ENCODE data around the gene NWD2. TPM values are rescaled to one million over a fixed set of nuclear protein-coding genes. Genes with fewer than 3 reads are reported as not detected.
A peak's percentile ranks its signal among the peaks of the same experiment; 100 is the strongest.

Gene NWD2
- total RNA-seq, 1 donor from 2014 or later, result not detected

DNA sequence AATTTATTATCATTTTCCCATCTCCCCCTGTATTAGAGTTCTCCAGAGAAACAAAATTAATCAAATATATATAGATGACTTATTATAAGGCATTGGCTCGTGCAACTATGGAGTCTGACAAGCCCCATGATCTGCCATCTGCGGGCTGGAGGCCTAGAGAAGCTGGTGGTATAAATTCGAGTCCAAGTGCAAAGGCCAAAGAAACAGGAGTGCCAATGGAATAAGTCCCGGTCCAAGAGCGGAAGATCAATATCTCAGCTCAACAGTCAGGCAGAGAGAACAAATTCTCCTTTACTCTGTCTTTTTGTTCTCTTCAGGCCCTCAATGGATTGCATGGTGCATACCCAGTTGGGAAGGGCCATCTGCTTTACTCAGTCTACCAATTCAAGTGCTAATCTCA is 178.8 kb downstream of the NWD2 start:
- TF ChIP-seq, protein P1, sequence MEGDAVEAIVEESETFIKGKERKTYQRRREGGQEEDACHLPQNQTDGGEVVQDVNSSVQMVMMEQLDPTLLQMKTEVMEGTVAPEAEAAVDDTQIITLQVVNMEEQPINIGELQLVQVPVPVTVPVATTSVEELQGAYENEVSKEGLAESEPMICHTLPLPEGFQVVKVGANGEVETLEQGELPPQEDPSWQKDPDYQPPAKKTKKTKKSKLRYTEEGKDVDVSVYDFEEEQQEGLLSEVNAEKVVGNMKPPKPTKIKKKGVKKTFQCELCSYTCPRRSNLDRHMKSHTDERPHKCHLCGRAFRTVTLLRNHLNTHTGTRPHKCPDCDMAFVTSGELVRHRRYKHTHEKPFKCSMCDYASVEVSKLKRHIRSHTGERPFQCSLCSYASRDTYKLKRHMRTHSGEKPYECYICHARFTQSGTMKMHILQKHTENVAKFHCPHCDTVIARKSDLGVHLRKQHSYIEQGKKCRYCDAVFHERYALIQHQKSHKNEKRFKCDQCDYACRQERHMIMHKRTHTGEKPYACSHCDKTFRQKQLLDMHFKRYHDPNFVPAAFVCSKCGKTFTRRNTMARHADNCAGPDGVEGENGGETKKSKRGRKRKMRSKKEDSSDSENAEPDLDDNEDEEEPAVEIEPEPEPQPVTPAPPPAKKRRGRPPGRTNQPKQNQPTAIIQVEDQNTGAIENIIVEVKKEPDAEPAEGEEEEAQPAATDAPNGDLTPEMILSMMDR (conservative IDR thresholded peaks at IDR 0.05; ENCODE audit: low read depth, low read length), result no peak
- no peak for DNase-seq (ENCODE audit: low read depth)
- no peak overlapping the region for H3K4me3 ChIP-seq (ENCODE audit: low read depth, low read length)

DNA sequence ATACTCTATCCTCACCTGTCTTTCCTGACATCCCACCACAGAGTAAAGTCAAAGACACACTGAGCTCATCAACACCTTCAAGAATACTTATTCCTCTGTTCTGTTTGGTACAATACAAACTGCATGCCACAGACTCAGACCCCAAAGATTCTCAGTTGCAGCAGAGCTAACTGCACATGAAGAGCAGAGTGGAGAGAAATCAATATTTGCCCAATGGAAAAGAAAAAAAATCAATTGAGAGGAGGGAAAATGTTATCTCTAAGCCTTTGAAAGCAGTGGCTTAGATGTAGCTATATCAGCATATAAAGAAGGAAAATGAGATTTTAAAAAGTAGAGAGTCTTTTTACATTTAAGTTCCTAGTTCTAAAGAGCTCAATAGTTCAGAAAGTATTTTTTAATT is 180.2 kb downstream of the NWD2 start:
- no peak for DNase-seq (ENCODE audit: low read depth)
- no peak overlapping the region for H3K4me3 ChIP-seq (ENCODE audit: low read depth, low read length)
- TF ChIP-seq, protein P1 (conservative IDR thresholded peaks at IDR 0.05; ENCODE audit: low read depth, low read length), result no peak

DNA sequence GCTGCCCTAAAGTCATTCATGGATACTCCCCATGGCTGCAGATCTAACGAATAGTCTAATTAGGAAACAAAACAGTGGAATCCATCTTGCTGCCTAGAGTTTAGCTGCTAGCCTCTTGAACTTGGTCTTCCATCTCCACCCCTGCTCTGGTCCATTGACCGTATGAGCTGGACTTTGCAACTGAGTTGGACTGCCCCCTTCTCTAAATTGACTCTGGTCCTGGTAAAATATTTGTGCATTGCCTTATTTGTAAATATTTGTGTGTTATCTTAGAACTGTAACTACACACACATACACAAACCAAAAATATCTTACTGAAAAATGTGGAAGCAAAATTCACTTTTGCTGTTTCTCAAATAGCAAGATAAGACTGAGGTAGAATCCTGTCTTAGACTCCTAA is 181.3 kb downstream of the NWD2 start:
- DNase-seq (ENCODE audit: low read depth), result no peak
- TF ChIP-seq, protein P1 (conservative IDR thresholded peaks at IDR 0.05; ENCODE audit: low read depth, low read length), result no peak
- H3K4me3 ChIP-seq (ENCODE audit: low read depth, low read length), result no peak overlapping the region

DNA sequence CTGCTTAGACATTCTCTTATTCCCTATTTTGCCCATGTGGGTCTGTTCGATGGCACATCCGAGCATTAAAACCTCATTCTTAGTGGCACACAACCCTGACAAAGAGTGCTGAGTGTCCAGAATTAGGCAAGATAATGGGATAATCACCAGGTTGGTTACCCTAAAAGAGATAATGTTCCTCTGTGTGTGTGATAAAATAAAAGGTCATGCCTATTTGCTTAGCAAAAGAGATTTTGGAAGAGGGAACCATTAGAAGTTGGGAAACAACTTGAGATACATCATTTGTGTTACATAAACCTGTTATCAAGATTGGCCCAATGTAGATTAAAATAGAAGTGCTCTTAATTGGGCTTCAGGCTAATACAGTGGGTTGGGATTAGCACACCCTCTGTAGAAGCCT is 182.7 kb downstream of the NWD2 start:
- TF ChIP-seq, protein P1 (conservative IDR thresholded peaks at IDR 0.05; ENCODE audit: low read depth, low read length), result no peak
- DNase-seq (ENCODE audit: low read depth), result no peak
- H3K4me3 ChIP-seq (ENCODE audit: low read depth, low read length), result no peak overlapping the region

DNA sequence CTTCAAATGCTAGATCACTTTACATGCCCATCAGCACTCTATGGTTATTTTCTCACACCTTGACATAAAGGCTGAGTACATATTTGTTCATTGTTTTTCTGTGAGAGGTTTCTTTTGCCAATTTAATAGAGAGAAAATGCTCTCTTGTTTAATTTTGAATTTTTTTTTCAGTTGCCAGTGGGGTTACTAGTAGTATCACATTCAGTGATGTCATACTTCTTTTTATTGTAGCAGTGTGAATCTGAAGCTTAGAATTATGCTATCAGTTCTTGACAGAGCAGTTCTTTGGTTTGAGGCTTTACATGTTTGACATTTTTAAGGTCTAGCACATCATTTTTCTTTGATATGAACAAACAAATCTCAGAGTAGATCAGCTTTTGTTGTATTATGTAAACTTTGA is 185.4 kb downstream of the NWD2 start:
- TF ChIP-seq, protein P1 (conservative IDR thresholded peaks at IDR 0.05; ENCODE audit: low read depth, low read length), result no peak
- H3K4me3 ChIP-seq (ENCODE audit: low read depth, low read length), result no peak overlapping the region
- no peak for DNase-seq (ENCODE audit: low read depth)

DNA sequence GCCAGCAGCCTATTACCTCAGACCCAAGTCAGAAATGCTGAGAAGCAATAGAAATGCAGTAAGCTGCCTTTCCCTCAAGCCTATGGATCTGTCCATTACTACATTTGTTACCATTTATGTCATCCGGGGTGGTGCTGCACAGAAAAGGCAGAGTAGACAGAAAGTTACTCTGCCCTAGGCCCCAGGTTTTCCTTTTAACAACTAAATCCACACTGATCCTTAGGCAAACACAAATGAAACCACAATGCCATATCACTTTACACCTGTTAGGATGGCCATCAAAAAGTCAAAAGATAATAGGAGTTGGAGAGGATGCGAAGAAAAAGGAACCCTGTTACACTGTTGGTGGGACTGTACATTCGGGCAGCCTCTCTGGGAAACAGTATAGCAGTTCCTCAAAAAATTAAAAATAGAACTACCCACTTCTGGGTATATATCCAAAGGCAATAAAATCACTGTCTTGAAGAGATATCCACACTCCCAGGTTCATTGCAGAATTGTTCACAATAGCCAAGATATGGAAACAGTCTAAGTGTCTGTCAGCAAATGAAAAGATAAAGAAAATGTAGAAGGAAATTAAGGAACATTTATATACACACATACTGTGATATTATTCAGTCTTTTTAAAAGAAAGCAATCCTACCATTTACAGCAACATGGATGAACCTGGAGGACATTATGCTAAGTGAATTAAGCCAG is 186.3 kb downstream of the NWD2 start:
- TF ChIP-seq, protein P1 (conservative IDR thresholded peaks at IDR 0.05; ENCODE audit: low read depth, low read length), result no peak
- H3K4me3 ChIP-seq (ENCODE audit: low read depth, low read length), result no peak overlapping the region
- DNase-seq (ENCODE audit: low read depth), result no peak

DNA sequence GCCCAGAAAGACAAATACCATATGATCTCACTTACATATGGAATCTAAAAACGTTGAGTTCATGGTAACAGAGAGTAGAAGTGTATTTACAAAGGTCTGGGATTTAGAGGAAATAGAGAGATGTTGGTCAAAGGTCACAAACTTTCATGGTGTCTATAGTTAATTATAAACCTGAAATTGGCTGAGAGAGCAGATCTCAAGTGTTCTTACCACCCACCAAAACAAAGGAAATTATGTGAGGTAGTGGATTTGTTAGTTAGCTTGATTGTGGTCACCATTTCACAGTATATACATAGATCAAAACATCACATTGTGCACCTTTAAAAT is 186.8 kb downstream of the NWD2 start:
- DNase-seq (ENCODE audit: low read depth), result peak; percentile 53
- TF ChIP-seq, protein P1 (conservative IDR thresholded peaks at IDR 0.05; ENCODE audit: low read depth, low read length), result no peak
- H3K4me3 ChIP-seq (ENCODE audit: low read depth, low read length), result no peak overlapping the region

Data from epithelial cell of proximal tubule (primary cell).